Upper lobe of right lung (tissue), 1 donor: ENCODE results near the gene FAS. TPM values are rescaled to one million over a fixed set of nuclear protein-coding genes. Genes with fewer than 3 reads are reported as not detected.

ENCODE experiments used
- ATAC-seq: fragments of 200-7000 bp; cut with Tn5 transposase; one replicate; pipeline ENCODE4 v1.9.1; 2020; ENCODE audit warnings: mild to moderate bottlenecking, moderate library complexity
- DNase-seq: peaks from one replicate; pipeline ENCODE4 v3.0.0-alpha.2; 2020
- H3K27ac ChIP-seq: fragments of 200-600 bp; one replicate; pipeline ENCODE4 v1.8.0; 2022
- H3K27me3 ChIP-seq: fragments of 200-600 bp; one replicate; pipeline ENCODE4 v1.8.0; 2022; ENCODE audit warnings: mild to moderate bottlenecking
- H3K36me3 ChIP-seq: fragments of 200-600 bp; one replicate; pipeline ENCODE4 v1.8.0; 2022
- H3K4me1 ChIP-seq: fragments of 200-600 bp; one replicate; pipeline ENCODE4 v1.8.0; 2022
- H3K4me3 ChIP-seq: fragments of 200-600 bp; one replicate; pipeline ENCODE4 v1.8.0; 2022; ENCODE audit warnings: mild to moderate bottlenecking
- H3K9me3 ChIP-seq: fragments of 200-600 bp; one replicate; pipeline ENCODE4 v1.8.0; 2022
- intact Hi-C: fragments of 100-400 bp; cut with DNase I; formaldehyde crosslinking; loops from one replicate; pipeline ENCODE4 v1.11.0; 2022
- total RNA-seq: library from RNA; stranded (reverse); fragmentation: NEBNext Ultra II Directional; extraction: Animal tissue kit (Norgen Biotek cat#: 25700); gene quantifications from one replicate; pipeline ENCODE4 v1.2.1, GENCODE V29; 2021
- TF ChIP-seq, protein P1 (sequence below): fragments of 200-600 bp; IDR thresholded peaks from one replicate; pipeline ENCODE4 v1.8.0; 2022; ENCODE audit warnings: antibody characterized with exemption
- donor health status: DM: no; HTN: yes; CAD: no; lungs with severe emphysema.

FAS gene
- total RNA-seq, 1 donor from 2014 or later: 41.2 TPM

DNA sequence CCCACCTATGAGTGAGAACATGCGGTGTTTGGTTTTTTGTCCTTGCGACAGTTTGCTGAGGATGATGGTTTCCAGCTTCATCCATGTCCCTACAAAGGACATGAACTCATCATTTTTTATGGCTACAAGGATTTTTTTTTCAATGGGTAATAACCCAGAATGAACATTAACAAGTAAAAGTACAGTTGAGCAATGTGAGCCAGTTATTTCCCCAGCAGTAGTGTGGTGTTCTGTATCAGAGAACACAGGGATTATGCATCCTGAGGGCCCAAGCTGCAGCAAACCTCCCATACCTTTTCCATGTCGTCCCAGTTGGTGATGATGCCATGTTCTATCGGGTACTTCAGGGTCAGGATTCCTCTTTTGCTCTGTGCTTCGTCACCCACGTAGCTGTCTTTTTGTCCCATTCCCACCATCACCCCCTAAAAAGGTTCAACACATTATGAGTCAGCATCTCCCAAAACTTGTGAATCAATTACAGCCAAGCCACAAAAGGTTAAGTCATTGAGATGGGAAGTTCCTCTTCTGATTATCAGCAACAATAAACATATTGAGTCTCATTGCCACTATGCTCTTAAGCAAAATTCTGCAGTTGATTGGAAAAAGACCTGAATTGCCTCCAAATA lies 43.5 kb upstream of the FAS start:
- ATAC-seq (no peak), DNase-seq (no peak)
- Histone ChIP-seq H3K36me3 (peaks cover 18% of the 10 kb centered on the region), H3K4me1 (no peaks in the 10 kb centered on the region), H3K27ac (no peak overlapping the region), H3K27me3 (no peaks in the 10 kb centered on the region), H3K4me3 (no peak overlapping the region), H3K9me3 (no peaks in the 10 kb centered on the region)
- intact Hi-C loops: no loop called here
- TF ChIP-seq, protein P1, sequence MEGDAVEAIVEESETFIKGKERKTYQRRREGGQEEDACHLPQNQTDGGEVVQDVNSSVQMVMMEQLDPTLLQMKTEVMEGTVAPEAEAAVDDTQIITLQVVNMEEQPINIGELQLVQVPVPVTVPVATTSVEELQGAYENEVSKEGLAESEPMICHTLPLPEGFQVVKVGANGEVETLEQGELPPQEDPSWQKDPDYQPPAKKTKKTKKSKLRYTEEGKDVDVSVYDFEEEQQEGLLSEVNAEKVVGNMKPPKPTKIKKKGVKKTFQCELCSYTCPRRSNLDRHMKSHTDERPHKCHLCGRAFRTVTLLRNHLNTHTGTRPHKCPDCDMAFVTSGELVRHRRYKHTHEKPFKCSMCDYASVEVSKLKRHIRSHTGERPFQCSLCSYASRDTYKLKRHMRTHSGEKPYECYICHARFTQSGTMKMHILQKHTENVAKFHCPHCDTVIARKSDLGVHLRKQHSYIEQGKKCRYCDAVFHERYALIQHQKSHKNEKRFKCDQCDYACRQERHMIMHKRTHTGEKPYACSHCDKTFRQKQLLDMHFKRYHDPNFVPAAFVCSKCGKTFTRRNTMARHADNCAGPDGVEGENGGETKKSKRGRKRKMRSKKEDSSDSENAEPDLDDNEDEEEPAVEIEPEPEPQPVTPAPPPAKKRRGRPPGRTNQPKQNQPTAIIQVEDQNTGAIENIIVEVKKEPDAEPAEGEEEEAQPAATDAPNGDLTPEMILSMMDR: no peak

DNA sequence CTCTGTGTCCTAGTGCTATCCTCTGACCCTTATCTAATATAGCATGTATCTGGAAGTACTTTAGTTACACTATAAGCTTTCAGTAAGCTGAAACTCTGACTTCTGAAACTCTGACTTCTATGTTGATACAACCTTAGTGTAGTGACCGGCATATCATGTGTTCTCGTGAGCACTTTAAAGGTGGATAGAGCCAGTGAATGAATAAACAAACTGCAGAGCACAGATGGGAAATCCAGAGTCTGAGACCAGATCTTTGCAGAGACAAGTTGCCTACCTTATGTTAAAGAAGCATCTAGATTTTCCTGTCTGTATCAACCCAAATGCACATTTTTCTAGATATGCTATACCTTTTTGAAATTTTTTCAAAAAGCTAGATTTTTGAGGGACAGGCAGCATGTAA lies 41.5 kb upstream of the FAS start:
- Histone ChIP-seq H3K9me3 (no peaks in the 10 kb centered on the region), H3K27me3 (no peaks in the 10 kb centered on the region), H3K4me3 (peak overlapping the region; percentile 39), H3K27ac (peak overlapping the region; percentile 17), H3K36me3 (peaks cover 8% of the 10 kb centered on the region), H3K4me1 (no peaks in the 10 kb centered on the region)
- TF ChIP-seq, protein P1: no peak
- intact Hi-C loops: no loop called here
- no peak for DNase-seq
- no peak for ATAC-seq

DNA sequence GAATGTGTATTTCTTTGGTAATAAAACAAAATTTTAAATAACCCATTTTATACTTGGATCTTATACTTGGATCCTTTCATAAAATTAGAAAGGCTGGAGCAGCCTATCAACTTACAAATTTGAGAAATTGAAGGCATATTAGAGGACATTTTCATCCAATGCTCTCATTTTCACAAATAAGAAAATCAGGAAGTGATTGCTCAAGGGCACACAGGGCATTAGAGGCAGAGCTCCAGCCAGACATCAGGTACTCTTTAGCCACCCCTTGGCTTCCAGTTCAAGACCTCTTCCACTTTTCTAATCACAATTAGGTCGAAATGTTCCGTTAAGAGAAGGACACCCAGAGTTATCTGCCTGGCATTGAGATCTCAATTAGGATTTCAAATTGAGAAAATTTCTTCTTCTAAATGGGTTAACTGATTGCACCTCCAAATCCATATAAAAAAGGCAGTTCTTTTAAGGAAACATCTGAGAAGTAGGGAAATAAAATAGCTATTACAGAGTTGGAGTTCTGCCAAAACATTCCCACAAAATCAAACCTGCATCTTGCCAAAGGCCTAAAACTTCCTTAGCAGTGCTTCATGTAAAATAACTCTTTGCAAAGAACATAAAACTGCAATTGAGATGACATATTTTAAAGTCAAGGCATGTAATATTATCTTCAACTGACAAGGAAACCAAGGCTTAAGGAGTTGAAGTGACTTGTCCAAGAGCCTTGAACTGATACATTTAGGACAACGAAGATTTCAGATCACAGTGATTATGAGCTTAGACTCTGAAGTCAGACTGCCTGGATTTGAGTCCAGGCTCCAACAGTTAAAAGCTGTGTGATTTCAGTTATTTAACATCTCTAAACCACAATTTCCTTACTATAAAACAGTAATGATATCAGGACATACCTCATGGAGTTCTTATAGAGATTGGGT lies 40.4 kb upstream of the FAS start:
- ATAC-seq: no peak
- Histone ChIP-seq H3K27ac (peak overlapping the region; percentile 45), H3K36me3 (no peaks in the 10 kb centered on the region), H3K4me1 (no peaks in the 10 kb centered on the region), H3K27me3 (no peaks in the 10 kb centered on the region), H3K9me3 (no peaks in the 10 kb centered on the region), H3K4me3 (peak overlapping the region; percentile 39)
- TF ChIP-seq, protein P1: no peak
- no peak for DNase-seq
- intact Hi-C loops: no loop called here

DNA sequence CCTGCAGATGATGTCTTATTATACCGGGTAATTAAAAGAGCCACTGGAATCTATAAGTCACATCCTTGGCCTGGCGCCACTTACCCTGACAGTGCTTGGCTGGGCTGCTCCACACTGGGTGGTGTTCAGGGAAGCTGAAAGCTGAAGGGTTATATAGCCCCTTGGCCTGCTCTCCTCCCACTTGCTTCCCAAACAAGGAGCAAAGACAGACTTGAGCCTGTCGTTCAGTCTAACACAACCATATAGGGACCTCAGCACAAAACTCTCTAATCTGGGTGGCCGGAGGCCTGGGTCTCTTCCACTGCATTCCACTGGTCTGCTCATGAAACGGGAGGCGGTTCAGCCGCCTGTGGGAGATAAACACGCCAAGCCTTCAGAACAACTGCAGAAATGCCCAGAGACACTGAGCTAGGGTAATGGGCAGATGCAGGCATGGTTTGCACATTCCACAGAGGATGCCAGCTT lies 37.9 kb upstream of the FAS start, which contains the start of gene ACTA2:
Gene ACTA2 (minus strand): TSS at position 127 of the 465 bp plus-strand sequence. CDS start 3,843 bp downstream, outside the sequence.
- TF ChIP-seq, protein P1: no peak
- DNase-seq: no peak
- peak; percentile 43 for ATAC-seq
- no peaks in the 10 kb centered on the region for H3K4me1 ChIP-seq
- intact Hi-C loops: no loop called here
- H3K9me3 ChIP-seq: no peaks in the 10 kb centered on the region
- peak within 1 kb of the TSS; percentile 39 for H3K4me3 ChIP-seq
- peak within 1 kb of the TSS; percentile 38 for H3K27ac ChIP-seq
- no peaks in the 10 kb centered on the region for H3K27me3 ChIP-seq
- no peaks in the 10 kb centered on the region for H3K36me3 ChIP-seq

DNA sequence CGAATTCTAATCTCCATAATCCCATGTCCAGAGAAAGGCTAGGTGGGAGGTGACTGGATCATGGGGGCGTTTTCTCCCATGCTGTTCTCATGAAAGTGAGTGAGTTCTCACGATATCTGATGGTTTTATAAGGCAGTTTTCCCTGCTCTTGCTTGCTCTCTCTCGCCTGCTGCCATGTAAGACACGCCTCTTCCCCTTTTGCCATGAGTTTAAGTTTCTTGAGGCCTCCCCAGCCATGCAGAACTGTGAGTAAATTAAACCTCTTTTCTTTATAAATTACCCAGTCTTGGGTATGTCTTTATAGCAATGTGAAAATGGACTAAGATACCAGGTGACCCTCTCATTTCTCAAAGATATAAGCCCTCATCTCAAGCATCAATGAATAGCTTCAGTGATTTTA lies 36.9 kb upstream of the FAS start:
- H3K4me3 ChIP-seq: no peak overlapping the region
- H3K9me3 ChIP-seq: no peaks in the 10 kb centered on the region
- no peaks in the 10 kb centered on the region for H3K27me3 ChIP-seq
- intact Hi-C loops: no loop called here
- TF ChIP-seq, protein P1: no peak
- no peaks in the 10 kb centered on the region for H3K4me1 ChIP-seq
- DNase-seq (no peak), ATAC-seq (no peak)
- peak overlapping the region; percentile 3 for H3K27ac ChIP-seq
- H3K36me3 ChIP-seq: no peaks in the 10 kb centered on the region
